OCI-LY1 (cell line): Measurements from ENCODE around the gene OR8S1.

Experiments used
- EZH2 ChIP-seq: fragments of 200-600 bp; sonication (generic), shearing (Covaris generic); IDR thresholded peaks from 2 replicates; pipeline ENCODE4 v1.8.0; 2017; ENCODE audit warnings: borderline replicate concordance, mixed run types, mild to moderate bottlenecking, antibody characterized with exemption, low read length, moderate library complexity, mixed read lengths
- TF ChIP-seq, protein P1 (sequence below): fragments of 200-600 bp; sonication (generic), shearing (Covaris generic); IDR thresholded peaks from 2 replicates; pipeline ENCODE4 v1.5.1; 2017; ENCODE audit warnings: mild to moderate bottlenecking, antibody characterized with exemption, low read length, moderate library complexity, mixed read lengths

GRCh38 chr12:48512855-48513254, 12.6 kb upstream of the OR8S1 start:
- TF ChIP-seq, protein P1, sequence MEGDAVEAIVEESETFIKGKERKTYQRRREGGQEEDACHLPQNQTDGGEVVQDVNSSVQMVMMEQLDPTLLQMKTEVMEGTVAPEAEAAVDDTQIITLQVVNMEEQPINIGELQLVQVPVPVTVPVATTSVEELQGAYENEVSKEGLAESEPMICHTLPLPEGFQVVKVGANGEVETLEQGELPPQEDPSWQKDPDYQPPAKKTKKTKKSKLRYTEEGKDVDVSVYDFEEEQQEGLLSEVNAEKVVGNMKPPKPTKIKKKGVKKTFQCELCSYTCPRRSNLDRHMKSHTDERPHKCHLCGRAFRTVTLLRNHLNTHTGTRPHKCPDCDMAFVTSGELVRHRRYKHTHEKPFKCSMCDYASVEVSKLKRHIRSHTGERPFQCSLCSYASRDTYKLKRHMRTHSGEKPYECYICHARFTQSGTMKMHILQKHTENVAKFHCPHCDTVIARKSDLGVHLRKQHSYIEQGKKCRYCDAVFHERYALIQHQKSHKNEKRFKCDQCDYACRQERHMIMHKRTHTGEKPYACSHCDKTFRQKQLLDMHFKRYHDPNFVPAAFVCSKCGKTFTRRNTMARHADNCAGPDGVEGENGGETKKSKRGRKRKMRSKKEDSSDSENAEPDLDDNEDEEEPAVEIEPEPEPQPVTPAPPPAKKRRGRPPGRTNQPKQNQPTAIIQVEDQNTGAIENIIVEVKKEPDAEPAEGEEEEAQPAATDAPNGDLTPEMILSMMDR = no peak
- TF ChIP-seq EZH2 = no peak
